ENCODE results near the gene GPR42.

The GPR42 gene

GRCh38 chr19:35332817-35333216 lies 38.1 kb upstream of the GPR42 start:
- peaks cover 0 to 2% (median 0%) of the 10 kb centered on the region in 3 experiments for H3K27me3 ChIP-seq (ENCODE audit: control insufficient read depth in 3 of 3, insufficient read depth in 3 of 3, low read depth in 1 of 3, low read length in 3 of 3)

GRCh38 chr19:35334144-35334753 lies 36.6 kb upstream of the GPR42 start:
- Histone ChIP-seq H3K79me1 (ENCODE audit: low read depth, low read length) (no peaks in the 10 kb centered on the region), H2AK5ac (ENCODE audit: low read depth, low read length) (no peak overlapping the region), H2BK5ac (ENCODE audit: low read length) (no peak overlapping the region), H3K4me2 (ENCODE audit: insufficient read depth, low read length, poor library complexity, severe bottlenecking) (no peak overlapping the region), H3K9ac (ENCODE audit: low read depth, low read length, poor library complexity) (no peak overlapping the region), H2BK12ac (ENCODE audit: low read length) (no peak overlapping the region), H3K27ac (replicated peaks; ENCODE audit: low read length) (no peak overlapping the region), H3K9me3 (replicated peaks in 1 of 2; ENCODE audit: control insufficient read depth in 2 of 2, insufficient read depth in 1 of 2, low read depth in 1 of 2, low read length in 2 of 2) (no peaks in the 10 kb centered on the region), H3K18ac (ENCODE audit: low read length) (no peak overlapping the region), H4K8ac (ENCODE audit: low read depth, low read length) (no peak overlapping the region), H4K91ac (ENCODE audit: low read depth, low read length, poor library complexity) (no peak overlapping the region), H3K36me3 (replicated peaks in 1 of 2; ENCODE audit: control insufficient read depth in 2 of 2, insufficient read depth in 2 of 2, low read length in 2 of 2) (no peaks in the 10 kb centered on the region), H3K4me1 (ENCODE audit: control insufficient read depth in 2 of 2, insufficient read depth in 1 of 2, low read depth in 1 of 2, low read length in 2 of 2) (peaks cover 0 to 2% of the 10 kb centered on the region in 2 donors), H3K4ac (ENCODE audit: low read length) (no peak overlapping the region), H3K23ac (ENCODE audit: low read depth, low read length, poor library complexity) (no peak overlapping the region), H2AFZ (ENCODE audit: low read length) (no peak overlapping the region), H2BK120ac (ENCODE audit: low read depth, low read length) (no peak overlapping the region), H3K27me3 (ENCODE audit: control insufficient read depth in 3 of 3, insufficient read depth in 3 of 3, low read depth in 1 of 3, low read length in 3 of 3) (peaks cover 0 to 2% (median 0%) of the 10 kb centered on the region in 3 experiments), H3K14ac (ENCODE audit: low read length) (no peak overlapping the region), H3K4me3 (ENCODE audit: low read length in 2 of 2) (peak overlapping the region in 1 of 2 donors; percentile 4), H2BK15ac (ENCODE audit: low read length) (no peak overlapping the region)
- no CpG with 5 or more reads among the region's 10 CpGs for WGBS, 2 donors (ENCODE audit: extremely low coverage in 2 of 2, insufficient read length in 2 of 2, insufficient replicate concordance in 1 of 2)
- no peak for DNase-seq (ENCODE audit: low spot score)

More at GRCh38 chr19:35332817-35333216, 38.1 kb upstream of the GPR42 start:
- Histone ChIP-seq H3K4me1 (ENCODE audit: control insufficient read depth in 2 of 2, insufficient read depth in 1 of 2, low read depth in 1 of 2, low read length in 2 of 2) (peaks cover 0 to 2% of the 10 kb centered on the region in 2 donors), H3K14ac (ENCODE audit: low read length) (no peak overlapping the region), H3K27ac (replicated peaks; ENCODE audit: low read length) (no peak overlapping the region), H2AFZ (ENCODE audit: low read length) (no peak overlapping the region), H3K9me3 (replicated peaks in 1 of 2; ENCODE audit: control insufficient read depth in 2 of 2, insufficient read depth in 1 of 2, low read depth in 1 of 2, low read length in 2 of 2) (no peaks in the 10 kb centered on the region), H3K18ac (ENCODE audit: low read length) (no peak overlapping the region), H3K23ac (ENCODE audit: low read depth, low read length, poor library complexity) (no peak overlapping the region), H3K4me3 (ENCODE audit: low read length in 2 of 2) (no peak overlapping the region), H3K4ac (ENCODE audit: low read length) (no peak overlapping the region), H2BK5ac (ENCODE audit: low read length) (no peak overlapping the region), H3K36me3 (replicated peaks in 1 of 2; ENCODE audit: control insufficient read depth in 2 of 2, insufficient read depth in 2 of 2, low read length in 2 of 2) (no peaks in the 10 kb centered on the region), H4K91ac (ENCODE audit: low read depth, low read length, poor library complexity) (no peak overlapping the region), H3K79me1 (ENCODE audit: low read depth, low read length) (no peaks in the 10 kb centered on the region), H2AK5ac (ENCODE audit: low read depth, low read length) (no peak overlapping the region), H3K4me2 (ENCODE audit: insufficient read depth, low read length, poor library complexity, severe bottlenecking) (no peak overlapping the region), H2BK15ac (ENCODE audit: low read length) (no peak overlapping the region), H3K9ac (ENCODE audit: low read depth, low read length, poor library complexity) (no peak overlapping the region), H2BK12ac (ENCODE audit: low read length) (no peak overlapping the region), H4K8ac (ENCODE audit: low read depth, low read length) (no peak overlapping the region), H2BK120ac (ENCODE audit: low read depth, low read length) (no peak overlapping the region)
- DNase-seq (ENCODE audit: low spot score): no peak
- no CpG with 5 or more reads among the region's 12 CpGs for WGBS, 2 donors (ENCODE audit: extremely low coverage in 2 of 2, insufficient read length in 2 of 2, insufficient replicate concordance in 1 of 2)

DNA sequence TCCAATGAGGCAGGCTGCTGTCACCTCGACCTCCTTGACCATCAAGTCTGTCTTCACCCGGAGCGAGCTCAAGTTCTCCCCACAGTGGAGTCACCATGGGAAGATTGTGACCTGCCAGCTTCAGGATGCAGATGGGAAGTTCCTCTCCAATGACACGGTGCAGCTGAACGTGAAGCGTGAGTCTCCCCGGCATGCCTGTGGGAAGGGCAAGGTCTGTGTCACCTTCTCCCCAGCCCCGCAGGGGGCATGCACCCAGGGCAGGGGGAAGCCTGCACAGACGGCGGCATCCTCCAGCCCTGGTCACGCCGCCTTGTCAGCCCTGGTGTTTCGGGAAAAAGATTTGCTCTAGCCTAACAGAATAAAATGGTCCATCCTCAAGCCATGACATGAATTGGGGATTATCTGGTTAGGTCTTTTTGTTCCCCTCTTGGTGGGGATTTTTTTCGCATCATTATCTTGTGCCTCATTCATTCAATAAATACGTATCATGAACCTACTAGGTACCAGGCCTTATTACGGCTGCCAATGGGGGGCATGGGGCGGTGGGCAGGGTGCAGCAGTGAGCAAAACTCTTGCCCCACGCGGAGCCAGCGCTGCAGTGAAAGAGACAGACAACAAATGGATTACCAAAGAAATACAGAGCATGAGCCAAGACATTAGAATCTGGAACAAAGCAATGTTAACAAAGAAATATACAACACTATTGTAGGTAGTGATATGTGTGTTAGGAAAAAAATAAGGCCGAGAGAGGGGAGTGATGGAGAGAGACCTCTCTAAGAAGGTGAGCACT lies 34.5 kb upstream of the GPR42 start:
- Histone ChIP-seq H3K9me3 (replicated peaks in 1 of 2; ENCODE audit: control insufficient read depth in 2 of 2, insufficient read depth in 1 of 2, low read depth in 1 of 2, low read length in 2 of 2) (no peaks in the 10 kb centered on the region), H2BK5ac (ENCODE audit: low read length) (no peak overlapping the region), H3K18ac (ENCODE audit: low read length) (peak overlapping the region; percentile 38), H3K4me3 (ENCODE audit: low read length in 2 of 2) (no peak overlapping the region), H2AK5ac (ENCODE audit: low read depth, low read length) (no peak overlapping the region), H2BK15ac (ENCODE audit: low read length) (no peak overlapping the region), H3K4ac (ENCODE audit: low read length) (no peak overlapping the region), H3K9ac (ENCODE audit: low read depth, low read length, poor library complexity) (peak overlapping the region; percentile 60), H3K79me1 (ENCODE audit: low read depth, low read length) (no peaks in the 10 kb centered on the region), H3K27ac (replicated peaks; ENCODE audit: low read length) (no peak overlapping the region), H3K36me3 (replicated peaks in 1 of 2; ENCODE audit: control insufficient read depth in 2 of 2, insufficient read depth in 2 of 2, low read length in 2 of 2) (no peaks in the 10 kb centered on the region), H2BK120ac (ENCODE audit: low read depth, low read length) (no peak overlapping the region), H3K27me3 (ENCODE audit: control insufficient read depth in 3 of 3, insufficient read depth in 3 of 3, low read depth in 1 of 3, low read length in 3 of 3) (peaks cover 0 to 3% (median 0%) of the 10 kb centered on the region in 3 experiments), H2BK12ac (ENCODE audit: low read length) (peak overlapping the region; percentile 41), H4K91ac (ENCODE audit: low read depth, low read length, poor library complexity) (peak overlapping the region; percentile 96), H3K4me1 (ENCODE audit: control insufficient read depth in 2 of 2, insufficient read depth in 1 of 2, low read depth in 1 of 2, low read length in 2 of 2) (peaks cover 0 to 2% of the 10 kb centered on the region in 2 donors), H2AFZ (ENCODE audit: low read length) (no peak overlapping the region), H3K14ac (ENCODE audit: low read length) (peak overlapping the region; percentile 17), H3K23ac (ENCODE audit: low read depth, low read length, poor library complexity) (peak overlapping the region; percentile 73), H4K8ac (ENCODE audit: low read depth, low read length) (no peak overlapping the region), H3K4me2 (ENCODE audit: insufficient read depth, low read length, poor library complexity, severe bottlenecking) (no peak overlapping the region)
- no peak for DNase-seq (ENCODE audit: low spot score)
- WGBS, 2 donors (ENCODE audit: extremely low coverage in 2 of 2, insufficient read length in 2 of 2, insufficient replicate concordance in 1 of 2): no CpG with 5 or more reads among the region's 21 CpGs
